Left ventricle myocardium inferior (tissue), 1 donor: Measurements from ENCODE around the gene CKLF. TPM values are rescaled to one million over a fixed set of nuclear protein-coding genes. Genes with fewer than 3 reads are reported as not detected.
"Not testable (repeated sequence)": the region's sequence is repeated elsewhere in the genome, so short reads cannot be mapped to it uniquely, and the experiment has no call there.

ENCODE experiments used
- DNase-seq: peaks from one replicate; pipeline ENCODE4 v3.0.0-alpha.2; 2020
- H3K27ac ChIP-seq: fragments of 200-600 bp; replicated peaks from 2 replicates; pipeline ENCODE4 v1.8.0; 2021
- H3K27me3 ChIP-seq: fragments of 200-600 bp; 2 replicates; pipeline ENCODE4 v1.8.0; 2021; ENCODE audit warnings: low read depth
- H3K36me3 ChIP-seq: fragments of 200-600 bp; 2 replicates; pipeline ENCODE4 v1.8.0; 2021
- H3K4me1 ChIP-seq: fragments of 200-600 bp; 2 replicates; pipeline ENCODE4 v1.8.0; 2021
- H3K4me3 ChIP-seq: fragments of 200-600 bp; 2 replicates; pipeline ENCODE4 v1.8.0; 2021; ENCODE audit warnings: mild to moderate bottlenecking, moderate library complexity
- H3K9me3 ChIP-seq: fragments of 200-600 bp; replicated peaks from 2 replicates; pipeline ENCODE4 v1.8.0; 2021
- intact Hi-C: fragments of 100-400 bp; cut with micrococcal nuclease; formaldehyde crosslinking; loops from one replicate; pipeline ENCODE4 v1.11.0; 2022
- total RNA-seq: library from RNA; stranded (reverse); fragmentation: NEBNext Ultra II Directional; extraction: Animal tissue kit (Norgen Biotek cat#: 25700); gene quantifications from one replicate; pipeline ENCODE4 v1.2.1, GENCODE V29; 2021
- TF ChIP-seq, protein P1 (sequence below): fragments of 200-600 bp; IDR thresholded peaks from 2 replicates; pipeline ENCODE4 v1.8.0; 2021; ENCODE audit warnings: antibody characterized with exemption, mild to moderate bottlenecking, borderline replicate concordance
- donor health status: DM: no; HTN: yes; CAD: no; lungs with severe emphysema.

CKLF gene
- total RNA-seq, 1 donor from 2014 or later, result 7.8 TPM

DNA sequence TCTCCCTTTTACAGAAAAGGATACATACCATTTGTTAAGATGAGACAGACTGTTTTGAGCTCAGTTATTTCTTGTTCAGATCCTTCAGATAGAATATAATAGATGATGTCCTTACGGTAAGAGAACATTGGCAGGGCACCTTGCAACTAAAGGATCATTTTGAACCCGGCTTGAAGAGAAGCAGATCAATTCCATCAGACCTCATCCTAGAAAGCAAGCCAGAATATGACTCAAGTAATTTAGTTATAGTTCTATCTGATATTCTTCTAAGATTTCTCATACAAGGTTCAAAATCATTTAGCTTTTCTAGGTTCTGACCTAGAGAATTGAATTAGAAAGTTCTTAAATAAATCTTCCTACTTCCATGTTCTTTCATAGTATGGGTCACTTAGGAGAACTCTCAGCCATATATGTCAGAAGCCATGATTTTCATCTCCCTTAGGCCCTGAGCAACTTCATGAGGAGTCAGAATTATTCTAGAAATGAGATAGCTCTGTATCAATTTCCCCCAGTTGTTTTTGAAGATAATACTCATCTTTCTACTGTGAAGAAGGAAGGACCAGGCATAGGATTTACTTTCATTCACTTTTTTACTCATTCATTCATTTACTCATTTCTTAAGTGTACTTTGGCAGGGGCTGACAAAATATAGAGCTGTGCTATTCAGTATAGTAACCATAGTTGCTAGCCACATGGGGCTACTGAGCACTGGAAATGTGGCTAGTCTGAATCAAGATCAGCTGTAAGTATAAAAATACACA lies 11.4 kb downstream of the CKLF start:
- Histone ChIP-seq H3K36me3 (peaks cover 29% of the 10 kb centered on the region), H3K27ac (no peak overlapping the region), H3K9me3 (no peaks in the 10 kb centered on the region), H3K27me3 (no peaks in the 10 kb centered on the region), H3K4me1 (no peaks in the 10 kb centered on the region), H3K4me3 (no peak overlapping the region)
- no peak for DNase-seq
- intact Hi-C loops, result no loop called here
- TF ChIP-seq, protein P1, sequence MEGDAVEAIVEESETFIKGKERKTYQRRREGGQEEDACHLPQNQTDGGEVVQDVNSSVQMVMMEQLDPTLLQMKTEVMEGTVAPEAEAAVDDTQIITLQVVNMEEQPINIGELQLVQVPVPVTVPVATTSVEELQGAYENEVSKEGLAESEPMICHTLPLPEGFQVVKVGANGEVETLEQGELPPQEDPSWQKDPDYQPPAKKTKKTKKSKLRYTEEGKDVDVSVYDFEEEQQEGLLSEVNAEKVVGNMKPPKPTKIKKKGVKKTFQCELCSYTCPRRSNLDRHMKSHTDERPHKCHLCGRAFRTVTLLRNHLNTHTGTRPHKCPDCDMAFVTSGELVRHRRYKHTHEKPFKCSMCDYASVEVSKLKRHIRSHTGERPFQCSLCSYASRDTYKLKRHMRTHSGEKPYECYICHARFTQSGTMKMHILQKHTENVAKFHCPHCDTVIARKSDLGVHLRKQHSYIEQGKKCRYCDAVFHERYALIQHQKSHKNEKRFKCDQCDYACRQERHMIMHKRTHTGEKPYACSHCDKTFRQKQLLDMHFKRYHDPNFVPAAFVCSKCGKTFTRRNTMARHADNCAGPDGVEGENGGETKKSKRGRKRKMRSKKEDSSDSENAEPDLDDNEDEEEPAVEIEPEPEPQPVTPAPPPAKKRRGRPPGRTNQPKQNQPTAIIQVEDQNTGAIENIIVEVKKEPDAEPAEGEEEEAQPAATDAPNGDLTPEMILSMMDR, result no peak

DNA sequence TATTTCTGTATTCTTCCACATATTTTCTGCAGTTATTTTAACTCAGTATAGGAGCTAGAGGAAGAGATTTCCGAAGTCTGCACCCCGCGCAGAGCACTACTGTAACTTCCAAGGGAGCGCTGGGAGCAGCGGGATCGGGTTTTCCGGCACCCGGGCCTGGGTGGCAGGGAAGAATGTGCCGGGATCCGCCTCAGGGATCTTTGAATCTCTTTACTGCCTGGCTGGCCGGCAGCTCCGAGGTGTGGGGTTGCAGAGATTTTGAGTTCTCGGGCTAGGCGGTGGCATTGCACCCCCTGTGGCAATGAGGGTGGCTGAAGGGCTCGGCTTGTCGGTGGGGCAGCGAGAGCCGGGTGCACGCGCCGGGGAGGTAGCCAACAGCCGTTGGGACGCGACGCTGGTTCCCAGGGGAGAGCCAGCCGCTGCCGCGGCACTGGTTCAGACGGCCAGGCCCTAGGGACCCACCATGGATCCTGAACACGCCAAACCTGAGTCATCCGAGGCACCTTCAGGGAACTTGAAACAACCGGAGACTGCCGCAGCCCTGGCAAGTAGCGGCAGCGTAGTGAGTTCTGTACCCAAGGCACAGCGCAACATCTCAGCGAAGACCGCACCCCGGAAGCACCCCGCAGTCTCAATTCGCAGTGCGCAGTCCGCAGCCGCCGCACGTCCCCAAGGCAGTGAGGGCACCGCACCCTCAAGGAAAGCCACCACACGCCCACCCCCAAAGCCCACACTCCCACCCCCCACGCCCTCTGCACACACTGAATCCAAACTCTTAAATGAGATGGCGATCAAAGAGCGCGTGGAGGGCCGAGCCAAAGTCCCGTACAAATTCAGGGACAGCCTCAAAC lies 13.9 kb downstream of the CKLF start, which contains the start of gene CMTM1:
TSS of gene CMTM1 (plus strand) at position 389 of the 851 bp plus-strand sequence. CDS start at position 464, 75 bp downstream.
- peaks cover 21% of the 10 kb centered on the region for H3K36me3 ChIP-seq
- H3K27ac ChIP-seq, result no peak within 1 kb of the TSS
- TF ChIP-seq, protein P1, result no peak

DNA sequence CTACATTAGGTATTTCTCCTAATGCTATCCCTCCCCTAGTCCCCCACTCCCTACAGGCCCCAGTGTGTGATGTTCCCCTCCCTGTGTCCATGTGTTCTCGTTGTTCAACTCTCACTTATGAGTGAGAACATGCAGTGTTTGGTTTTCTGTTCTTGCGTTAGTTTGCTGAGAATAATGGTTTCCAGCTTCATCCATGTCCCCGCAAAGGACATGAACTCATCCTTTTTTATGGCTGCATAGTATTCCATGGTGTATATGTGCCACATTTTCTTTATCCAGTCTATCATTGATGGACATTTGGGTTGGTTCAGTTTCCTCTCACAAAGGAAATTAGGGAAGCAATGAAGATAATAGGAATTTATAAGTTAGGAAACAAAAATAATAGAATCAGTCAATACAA lies 14.9 kb downstream of the CKLF start:
- H3K9me3 ChIP-seq, H3K4me3 ChIP-seq, H3K27me3 ChIP-seq, H3K27ac ChIP-seq, H3K4me1 ChIP-seq, intact Hi-C loops, DNase-seq: not testable (repeated sequence)
- peaks cover 21% of the 10 kb centered on the region for H3K36me3 ChIP-seq

More for the DNA sequence above, 13.9 kb downstream of the CKLF start, which contains the start of gene CMTM1:
- intact Hi-C loops, result no loop called here
- Histone ChIP-seq H3K9me3 (no peaks in the 10 kb centered on the region), H3K4me1 (peaks cover 4% of the 10 kb centered on the region), H3K27me3 (no peaks in the 10 kb centered on the region), H3K4me3 (no peak within 1 kb of the TSS)
- DNase-seq, result no peak

DNA sequence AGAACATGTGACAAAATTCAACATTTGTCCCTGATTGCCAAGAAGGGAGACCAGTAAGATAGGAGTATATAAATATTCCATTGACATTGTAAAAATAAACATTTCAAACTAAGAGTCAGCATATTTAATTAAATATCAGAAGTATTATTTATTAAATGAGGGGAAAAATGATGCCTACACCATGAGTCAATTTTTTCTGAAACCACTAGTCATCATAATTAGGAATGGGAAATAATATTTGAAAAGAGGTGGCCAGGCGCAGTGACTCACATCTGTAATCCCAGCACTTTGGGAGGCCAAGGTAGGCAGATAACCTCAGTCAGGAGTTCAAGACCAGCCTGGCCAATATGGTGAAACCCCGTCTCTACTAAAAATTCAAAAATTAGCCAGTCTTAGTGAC lies 16.0 kb downstream of the CKLF start:
- DNase-seq, result no peak
- no peaks in the 10 kb centered on the region for H3K27me3 ChIP-seq
- no peak overlapping the region for H3K4me3 ChIP-seq
- no peak overlapping the region for H3K27ac ChIP-seq
- no peaks in the 10 kb centered on the region for H3K9me3 ChIP-seq
- intact Hi-C loops, result no loop called here
- peaks cover 18% of the 10 kb centered on the region for H3K36me3 ChIP-seq
- TF ChIP-seq, protein P1, result no peak
- peaks cover 4% of the 10 kb centered on the region for H3K4me1 ChIP-seq

DNA sequence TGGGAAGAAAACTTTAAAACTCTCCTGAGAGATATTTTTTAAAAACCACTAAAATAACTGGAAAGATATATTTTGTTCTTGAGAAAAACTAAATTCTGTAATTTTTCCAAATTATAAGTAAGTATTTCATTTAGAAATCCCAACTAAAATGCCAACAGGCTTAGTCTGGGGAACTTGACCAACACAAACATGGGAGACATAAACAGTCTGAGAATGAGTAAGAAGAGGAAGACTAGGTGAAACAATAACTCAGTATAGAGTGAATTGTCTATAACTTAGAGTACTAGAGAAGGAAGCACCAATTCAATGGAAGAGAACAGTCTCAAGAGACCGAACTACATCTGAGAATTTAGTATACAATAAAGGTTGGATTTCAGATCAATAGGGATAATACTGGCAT lies 16.8 kb downstream of the CKLF start:
- no peak for DNase-seq
- intact Hi-C loops, result no loop called here
- no peak overlapping the region for H3K27ac ChIP-seq
- TF ChIP-seq, protein P1, result no peak
- no peak overlapping the region for H3K4me3 ChIP-seq
- no peaks in the 10 kb centered on the region for H3K9me3 ChIP-seq
- no peaks in the 10 kb centered on the region for H3K27me3 ChIP-seq
- H3K4me1 ChIP-seq, result peaks cover 4% of the 10 kb centered on the region
- H3K36me3 ChIP-seq, result peaks cover 14% of the 10 kb centered on the region
